Measurements from ENCODE around the gene SUPT6H.
A peak's percentile ranks its signal among the peaks of the same experiment; 100 is the strongest.

SUPT6H gene

DNA sequence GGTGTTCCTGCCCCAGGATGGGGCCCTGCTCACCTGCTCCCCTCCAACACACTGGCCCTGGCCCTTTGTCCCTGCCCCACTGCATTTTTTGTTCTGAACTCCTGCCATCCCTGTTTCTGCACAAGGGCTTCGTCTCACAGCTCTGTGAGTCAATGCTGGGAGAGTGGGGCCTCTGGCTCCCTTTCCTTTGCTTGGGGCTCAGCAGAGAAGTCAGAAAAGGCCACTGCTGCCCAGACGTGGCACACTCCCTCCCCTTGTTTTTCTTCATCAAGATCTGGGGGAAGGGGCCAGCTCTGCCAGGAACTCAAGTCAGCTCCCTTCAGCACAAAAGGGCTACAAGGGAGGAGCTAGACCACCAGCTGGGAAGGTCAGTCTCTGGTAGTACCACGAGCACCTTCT, 40.7 kb downstream of the SUPT6H start:
- no peak for DNase-seq

DNA sequence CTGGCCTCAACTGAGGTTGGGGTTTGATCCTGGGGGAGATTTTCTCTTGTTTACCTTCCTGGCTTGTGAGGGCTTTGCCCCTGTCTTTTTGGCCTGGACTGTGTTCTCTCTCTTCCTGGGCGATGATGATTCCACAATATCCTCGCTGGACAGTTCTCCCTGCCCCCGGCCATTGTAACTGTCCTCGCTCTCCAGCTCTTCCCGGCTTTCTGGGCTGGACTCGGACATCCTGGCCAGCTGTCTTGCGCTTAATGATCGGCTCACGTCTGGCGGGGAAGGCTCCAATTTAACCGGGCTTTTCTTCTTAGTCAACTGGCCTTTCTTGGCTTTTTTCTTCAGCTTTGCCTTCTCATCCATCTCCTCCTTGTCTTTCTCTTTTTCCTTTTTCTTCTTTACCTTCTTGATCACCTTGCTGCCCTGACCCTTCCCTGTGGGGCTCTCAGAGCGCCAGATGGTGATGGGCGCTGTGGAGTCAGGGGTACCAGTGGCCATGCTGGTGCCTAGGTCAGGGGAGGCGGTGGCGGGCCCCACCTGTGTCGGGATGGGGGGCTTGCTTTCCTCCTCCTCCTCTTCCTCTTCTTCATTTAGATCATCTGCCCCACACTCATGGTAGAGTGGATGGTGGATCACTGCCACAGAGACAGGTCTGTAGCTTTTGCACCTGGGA, 41.7 kb downstream of the SUPT6H start:
- no peak for DNase-seq

DNA sequence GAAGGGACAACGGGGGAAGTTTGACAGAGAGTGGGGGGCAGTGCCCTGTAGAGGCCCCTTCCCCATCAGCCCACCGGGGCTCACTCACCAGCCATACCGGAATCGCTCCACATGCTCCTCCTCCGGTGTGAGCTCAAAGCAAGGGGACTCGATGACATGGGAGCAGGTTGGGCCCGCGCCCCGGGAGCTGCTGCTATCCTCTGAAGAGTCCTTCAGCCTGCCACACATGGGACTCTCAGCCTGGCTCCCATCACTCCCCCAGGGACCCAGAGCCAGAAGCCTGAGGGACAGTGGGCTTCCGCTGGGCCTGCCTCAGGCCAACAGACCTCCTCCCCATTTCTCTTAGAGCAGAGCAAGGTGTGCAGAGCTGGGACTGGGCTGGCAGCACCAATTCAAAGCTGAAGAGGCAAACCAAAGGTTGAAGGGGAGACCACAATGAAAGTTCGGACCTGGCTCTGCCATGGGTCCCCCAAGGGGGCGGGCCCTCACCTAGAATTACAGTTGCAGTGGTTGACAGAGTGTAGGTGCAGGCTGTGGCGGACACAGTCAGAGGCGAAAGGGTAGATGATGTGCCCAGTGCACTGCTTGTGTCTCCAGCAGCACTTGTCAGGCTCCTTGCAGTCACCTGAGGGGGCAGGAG, 42.3 kb downstream of the SUPT6H start:
- no peak for DNase-seq

DNA sequence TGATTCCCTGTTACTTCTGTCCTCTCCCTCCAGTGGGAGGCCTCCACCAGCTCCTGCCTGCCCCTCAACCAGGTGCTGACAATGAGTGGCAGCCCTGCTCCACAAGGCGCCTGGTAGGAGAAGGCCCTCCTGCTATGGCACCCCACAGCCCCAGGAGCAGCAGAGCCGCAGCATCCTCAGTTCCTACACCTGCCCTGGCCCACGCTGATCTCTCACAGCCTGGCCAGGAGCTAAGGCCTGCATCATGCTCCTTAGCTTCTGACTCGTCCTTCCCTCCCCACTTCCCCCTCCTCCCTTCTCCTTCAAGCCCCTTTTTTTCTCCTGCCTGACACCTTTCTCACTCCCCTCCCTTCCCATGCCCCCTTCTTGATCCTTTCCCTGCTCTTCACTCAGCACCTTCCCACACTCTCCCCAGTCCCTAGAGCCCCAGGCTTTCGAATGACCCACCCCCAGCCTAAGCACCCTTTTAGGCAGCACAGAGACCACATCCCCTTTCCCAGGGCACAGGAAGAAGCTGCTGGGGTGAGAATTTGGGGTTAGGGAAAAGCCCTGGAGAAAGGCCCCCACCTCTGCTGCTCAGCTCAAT, 43.2 kb downstream of the SUPT6H start:
- no peak for DNase-seq

DNA sequence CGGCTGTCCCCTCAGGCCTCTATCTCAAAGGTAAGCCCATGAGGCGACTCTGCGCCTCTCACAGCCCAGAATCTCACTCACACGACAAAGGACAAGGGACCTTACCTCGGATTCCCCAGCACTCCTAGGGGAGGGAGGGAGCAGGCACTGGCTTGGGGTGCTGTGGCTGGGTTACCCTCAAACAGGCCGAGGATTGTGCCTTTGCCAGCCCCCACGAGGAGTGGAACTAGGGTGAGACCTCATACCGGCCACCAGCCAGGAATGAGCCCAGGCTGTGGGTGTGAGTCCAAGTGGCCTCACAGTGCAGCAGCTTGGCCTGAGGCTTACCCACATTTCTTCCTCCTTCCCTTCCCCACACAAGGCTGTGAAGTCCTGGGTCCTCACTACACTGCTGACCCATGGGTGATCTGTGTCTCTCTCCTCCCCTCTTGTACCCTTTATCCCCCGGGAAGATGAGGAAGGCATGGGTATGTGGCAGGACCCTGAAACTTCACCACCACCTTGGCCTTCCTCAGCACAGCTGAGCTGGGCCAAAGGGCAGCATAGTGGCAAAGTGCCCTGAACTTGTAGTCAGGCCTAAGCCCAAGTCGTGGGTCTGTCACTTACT, 43.8 kb downstream of the SUPT6H start:
- DNase-seq, result no peak

DNA sequence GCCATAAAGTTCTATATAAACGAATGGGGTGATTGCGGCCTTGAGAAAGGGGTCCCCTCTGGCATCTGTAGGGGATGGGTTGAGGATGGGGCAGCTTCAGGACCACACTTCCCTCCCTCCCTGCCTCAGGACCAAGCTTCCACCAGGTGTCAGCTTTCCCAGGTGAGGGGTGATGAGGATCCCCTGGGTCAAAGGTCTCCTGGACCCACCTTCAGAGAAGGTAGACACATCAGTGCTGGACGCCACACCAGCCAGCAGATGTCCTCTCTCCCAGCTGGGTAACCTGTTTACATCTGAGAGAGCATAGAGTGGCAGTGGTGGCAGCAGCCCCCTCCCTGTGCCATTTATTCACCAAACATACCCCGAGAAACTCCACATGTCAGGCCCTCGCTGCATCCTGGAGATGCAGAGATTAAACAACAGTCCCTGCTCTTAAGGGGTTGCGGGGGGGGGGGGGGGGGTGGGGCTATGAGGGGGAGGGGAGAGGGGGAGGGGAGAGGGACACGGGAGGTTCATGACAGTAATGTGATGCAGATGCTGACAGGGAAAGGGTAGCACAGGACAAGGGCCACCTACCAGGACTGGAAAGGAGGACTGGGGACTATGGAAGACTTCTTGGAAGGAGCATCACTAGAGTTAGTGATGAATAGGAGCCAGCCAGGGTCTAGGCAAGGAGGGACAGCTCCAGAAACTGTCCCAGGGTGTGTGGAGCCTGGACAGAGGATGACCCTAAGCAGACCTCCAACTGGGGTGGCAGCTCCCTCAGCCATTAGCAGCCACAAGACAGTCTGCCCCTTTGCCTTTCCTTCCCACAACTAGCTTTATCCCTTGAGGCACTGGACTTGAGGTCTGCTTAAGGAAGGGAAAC, 44.7 kb downstream of the SUPT6H start:
- no peak for DNase-seq

DNA sequence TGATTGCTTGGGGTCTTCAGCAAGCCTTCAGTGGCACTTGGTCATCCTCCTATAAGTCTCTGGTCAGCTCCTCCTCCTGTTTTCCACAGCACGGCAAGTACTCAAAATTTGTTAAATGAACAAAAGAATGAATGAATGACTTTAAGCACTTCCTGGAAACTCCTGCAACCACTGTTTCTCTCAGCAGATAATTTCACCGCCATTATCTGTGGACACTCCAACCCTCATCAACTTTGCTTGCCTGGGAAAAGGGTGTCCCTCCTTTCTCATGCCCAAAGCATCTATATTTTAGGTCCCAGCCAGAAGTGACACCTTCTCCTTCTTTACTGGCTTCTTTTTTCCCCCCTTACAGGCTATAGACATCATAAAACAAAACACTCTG, 45.3 kb downstream of the SUPT6H start:
- DNase-seq, result no peak

DNA sequence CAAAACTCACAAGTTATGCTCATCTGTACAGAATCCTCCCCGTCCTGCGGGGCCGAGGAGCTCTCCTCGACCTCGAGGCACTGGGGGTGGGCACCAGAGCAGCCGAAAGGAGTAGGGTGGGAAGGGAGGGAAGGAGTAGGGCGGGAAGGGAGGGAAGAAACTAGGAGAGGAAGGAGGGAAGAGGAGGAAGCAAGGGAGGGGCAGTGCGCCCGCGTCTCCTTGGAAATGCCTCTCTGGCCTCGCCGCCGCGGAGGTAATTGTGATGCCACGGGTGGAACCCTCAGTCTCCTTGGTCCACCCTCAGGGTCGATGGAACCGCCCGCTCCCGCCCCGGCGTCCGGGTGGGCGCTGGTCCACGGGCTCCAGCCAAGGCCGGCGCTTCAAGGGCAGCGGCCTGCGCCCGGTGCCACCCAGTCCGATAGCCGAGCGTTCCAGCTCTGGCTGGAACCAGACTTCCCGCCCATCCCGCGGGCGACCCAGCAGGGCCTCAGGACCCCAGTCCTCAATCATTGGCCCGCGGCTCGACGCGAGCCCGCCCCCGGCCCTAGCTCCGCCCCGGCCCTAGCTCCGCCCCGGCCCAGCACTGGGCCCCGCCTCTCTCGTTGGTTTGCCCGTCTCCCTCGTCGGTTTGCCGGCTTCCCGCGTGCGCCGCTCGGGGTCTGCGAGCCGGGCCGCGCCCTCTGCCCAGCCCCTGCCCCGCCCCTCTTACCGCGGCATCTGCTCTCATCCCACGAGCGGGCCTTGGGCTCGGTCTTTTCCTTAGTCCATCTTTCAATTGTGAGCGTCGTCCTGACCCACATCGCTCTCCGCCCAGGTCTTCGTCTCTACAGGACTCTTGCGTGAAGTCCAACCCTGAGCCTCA, 49.1 kb downstream of the SUPT6H start:
- peak; percentile 86 to 96 for DNase-seq

DNA sequence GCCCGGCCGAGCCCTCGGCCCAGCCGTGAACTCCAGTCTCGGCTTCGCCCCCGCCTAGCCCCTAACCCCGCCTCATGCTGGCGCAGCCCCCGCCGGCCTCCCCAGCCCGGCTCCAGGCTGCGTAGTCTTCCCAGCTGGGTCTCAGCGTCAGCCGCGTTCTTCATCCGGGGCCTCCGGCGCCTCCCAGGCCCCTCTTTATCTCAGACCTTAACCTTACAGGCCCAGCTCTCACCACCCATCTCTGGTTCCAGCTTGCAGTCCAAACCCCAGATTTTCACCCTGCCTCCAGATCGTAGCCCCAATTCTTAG, 49.7 kb downstream of the SUPT6H start, which contains the start of gene PROCA1:
PROCA1 (minus strand) TSS at position 166 of the 309 bp plus-strand sequence. CDS start 228 bp downstream, outside the sequence.
- peak; percentile 43 to 50 for DNase-seq

DNA sequence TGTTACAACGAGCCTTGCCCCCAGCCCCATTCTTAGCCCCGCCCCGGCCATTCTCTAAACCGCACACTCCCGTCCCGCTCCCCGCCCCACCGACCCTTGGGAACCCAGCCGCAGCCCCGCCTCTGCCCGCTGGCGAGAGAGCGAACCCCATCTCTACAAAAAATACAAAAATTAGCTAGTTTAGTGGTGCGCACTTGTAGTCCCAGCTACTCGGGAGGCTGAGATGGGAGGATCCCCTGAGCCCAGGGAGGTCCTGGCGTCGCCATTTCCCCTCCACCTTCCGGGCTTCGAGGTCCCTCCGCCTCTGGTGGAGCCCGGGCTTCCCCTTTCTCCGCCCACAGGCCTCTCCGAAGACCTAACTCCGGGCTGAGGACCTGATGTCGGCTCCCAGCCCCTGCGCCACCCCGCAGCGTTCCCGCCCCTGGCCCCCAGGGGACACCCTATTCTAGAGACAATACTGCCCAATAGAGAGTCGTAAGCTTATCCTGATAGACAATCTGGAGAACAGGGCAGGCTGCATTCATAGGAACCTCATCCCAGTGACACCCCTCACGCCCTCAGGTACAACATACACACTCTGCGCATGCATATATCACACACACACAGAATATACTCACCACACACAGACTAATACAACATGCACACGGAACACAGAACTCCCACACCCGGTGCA, 50.2 kb downstream of the SUPT6H start:
- peak; percentile 13 to 58 for DNase-seq

DNA sequence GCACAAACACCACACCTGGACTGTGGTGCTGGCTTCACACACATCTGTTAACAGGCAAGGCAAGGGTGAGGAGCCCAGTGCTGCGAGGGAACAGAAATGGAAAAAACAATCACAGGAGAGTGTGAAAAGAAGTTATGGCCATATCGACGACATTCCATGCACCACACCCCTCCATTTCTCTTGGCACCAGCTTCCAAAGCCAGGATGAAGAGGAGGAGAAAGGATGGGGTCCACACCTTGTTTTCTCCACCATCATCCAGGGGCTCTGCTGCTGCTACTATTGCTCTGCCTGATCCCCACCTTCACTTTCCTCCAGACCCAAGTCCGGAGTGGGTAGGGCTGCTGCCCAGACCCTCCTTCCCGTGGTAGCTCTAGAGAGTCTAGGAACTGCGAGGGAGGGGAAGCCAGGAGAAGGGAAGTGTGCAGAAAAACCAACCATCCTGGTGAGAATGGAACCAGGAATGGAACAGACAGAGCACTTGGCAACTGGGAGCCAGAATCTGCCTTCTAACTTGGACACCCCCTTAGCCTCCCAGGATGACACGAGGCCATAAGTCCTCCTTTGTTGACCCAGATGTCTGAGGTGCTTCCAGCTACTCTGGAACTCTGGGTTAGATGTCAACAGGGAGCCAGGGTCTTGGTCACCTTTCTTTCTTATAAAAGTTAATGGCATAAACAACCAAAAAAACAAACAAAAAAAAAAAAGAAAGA, 50.9 kb downstream of the SUPT6H start:
- DNase-seq, result no peak

DNA sequence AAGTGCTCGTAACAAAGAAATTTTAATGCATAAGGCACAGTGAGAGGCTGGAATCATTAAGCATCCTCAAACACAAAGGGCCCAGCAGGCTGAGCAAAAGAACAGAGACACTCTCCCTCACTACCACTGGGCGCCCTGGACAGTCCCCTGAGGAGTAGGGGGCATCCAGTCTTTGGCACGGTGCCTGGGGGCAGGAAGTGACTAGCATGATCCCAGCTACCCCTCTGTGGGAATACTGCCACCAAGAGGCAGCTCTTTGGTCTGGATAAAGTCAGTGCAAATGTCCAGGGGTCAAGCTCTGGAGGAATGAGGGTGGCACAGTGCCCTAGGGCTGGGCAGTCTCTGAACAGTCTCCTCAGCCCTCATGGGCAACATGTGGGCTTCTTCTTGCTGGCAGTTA, 52.3 kb downstream of the SUPT6H start:
- no peak for DNase-seq

DNA sequence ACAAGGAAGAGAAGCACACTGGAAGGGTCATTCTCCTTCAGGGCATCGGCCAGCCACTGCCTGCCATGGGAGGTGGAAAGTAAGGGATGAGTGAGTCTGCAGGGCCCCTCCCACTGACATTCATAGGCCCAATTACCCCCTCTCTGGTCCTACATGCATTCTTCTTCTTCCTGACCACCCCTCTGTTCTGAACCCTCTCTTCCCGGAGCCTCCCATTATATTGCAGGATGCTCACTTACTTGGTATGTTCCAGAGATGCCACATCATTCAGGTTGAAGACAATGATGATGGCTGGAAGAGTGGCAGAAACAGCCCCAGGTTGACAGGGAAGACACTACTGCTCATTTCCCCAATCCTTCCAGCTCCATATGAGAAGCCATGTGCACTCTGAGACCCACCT, 53.2 kb downstream of the SUPT6H start:
- no peak for DNase-seq

DNA sequence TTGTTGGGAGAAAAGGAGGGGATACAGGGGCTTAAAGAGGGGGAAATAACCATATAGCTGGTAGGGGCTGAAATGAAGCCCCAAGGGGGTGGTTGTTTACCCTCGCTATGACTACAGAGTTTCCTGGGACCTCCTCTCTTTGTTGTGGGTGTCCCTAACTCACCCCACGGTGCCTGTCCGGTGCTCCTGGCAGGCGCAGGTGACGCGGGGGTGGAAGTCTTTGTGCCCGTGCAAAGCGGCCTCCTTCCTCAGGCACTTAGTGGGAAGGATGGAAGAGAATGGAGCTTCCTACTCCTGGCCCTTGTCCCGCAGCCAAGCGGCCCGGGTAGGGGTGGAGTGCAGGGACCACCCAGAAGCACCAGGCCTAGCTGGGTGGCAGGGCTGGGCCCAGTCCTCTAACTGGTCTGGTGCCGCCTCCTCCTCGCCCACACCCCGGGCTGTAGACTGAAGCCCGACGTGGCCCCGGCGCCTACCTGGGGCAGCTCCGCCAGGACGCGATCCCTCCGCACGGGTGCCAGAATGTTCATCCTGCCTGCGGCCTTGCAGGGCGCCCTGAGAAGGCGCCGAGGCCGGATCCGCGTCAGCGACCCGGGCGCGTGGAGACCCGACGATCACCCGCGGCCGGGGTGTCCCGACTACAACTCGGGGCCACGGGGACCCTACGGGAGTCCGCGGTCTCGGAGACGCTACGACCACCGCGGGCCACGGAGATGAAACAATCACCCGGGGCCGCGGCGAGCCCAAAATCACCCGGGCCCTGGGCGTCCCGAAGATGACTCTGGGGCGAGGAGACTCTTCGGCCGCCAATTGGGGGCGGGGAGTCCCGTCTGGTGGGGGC, 55.0 kb downstream of the SUPT6H start:
- no peak for DNase-seq

DNA sequence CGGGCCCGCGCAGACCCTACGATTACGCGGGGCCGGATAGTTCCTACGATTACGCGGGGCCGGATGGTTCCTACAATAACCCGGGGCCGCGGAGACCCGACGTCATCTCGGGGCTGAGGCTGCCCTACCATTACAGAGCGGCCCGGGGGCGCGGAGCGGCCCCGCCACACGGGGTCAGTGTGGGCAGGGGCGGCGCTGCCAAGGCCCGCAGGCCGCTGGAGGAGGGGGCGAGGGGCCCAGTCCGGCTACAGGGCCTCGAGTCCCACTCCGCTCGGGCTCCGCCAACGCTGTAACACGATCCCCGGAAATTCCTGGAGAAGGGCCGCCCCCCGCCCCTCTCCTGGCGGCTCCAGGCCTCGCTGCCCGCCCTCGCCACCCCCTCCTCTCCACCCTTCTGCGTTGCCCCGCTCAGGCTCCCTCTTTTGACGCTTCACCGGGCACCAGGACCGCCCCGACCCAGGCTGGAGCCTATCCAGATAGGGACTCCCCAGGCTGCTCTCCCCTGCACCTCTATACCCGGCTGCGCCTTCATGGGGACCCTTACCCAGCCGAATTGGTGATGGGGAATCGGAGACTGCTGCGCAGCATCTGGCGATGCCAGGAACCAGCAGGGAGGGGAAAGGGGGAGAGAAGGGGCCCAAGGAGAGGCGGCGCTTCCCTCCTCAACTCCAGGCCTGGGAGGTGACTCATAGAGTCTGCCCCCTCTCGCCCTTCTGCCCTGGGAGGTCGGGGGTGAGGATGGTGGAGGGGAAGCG, 55.8 kb downstream of the SUPT6H start, which contains the start of gene RAB34:
RAB34 (minus strand) TSS at position 291 of the 755 bp plus-strand sequence. CDS start 602 bp downstream, outside the sequence.
- DNase-seq, result no peak

DNA sequence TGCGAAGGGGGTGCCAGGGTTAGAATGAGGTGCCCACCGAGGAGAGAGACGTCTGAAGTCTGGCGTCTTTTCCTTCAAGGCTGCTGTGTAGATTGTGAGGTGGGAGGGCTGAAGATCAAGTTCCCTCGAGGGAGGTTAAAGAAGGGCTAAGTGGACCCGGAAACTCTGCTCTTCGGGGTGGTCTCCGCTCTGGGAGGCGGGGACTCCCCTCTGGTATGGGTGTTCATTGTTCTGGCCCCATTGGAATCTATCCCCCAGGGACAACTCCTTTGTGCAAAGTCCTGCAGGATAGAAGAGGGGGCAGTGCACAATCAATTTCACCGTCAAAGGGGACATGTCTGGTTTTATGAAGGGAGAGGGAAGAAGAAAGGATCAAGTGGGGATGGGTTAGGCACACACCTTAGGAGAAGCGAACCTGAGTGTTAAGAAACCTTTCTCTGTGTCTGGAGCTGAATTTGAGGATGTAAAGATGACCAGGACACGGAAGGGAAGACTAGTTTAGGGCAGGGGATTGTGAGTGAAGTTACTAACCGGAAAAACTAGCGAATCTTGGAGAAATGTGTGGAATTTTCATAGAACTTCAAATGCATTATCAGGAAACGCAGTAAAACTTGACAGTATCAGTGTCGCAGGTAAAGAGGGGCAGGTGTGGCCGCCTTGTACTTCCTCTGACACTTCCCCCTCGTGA, 56.5 kb downstream of the SUPT6H start:
- no peak for DNase-seq

DNA sequence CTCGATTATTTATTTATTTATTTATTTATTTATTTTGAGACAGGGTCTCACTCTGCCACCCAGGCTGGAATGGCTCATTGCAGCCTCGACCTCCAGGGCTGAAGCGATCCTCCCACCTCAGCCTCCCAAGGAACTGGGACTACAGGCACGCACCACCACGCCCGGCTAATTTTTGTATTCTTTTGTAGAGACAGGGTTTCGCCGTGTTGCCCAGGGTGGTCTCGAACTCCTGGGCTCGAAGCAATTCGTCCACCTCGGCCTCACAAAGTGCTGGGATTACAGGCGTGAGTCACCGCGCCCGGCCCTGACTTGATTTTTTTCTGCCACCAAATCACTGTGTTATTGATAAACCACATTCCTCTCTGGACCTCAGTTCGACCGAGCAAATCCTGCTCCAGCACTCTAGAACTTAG, 57.0 kb downstream of the SUPT6H start:
- DNase-seq, result no peak

DNA sequence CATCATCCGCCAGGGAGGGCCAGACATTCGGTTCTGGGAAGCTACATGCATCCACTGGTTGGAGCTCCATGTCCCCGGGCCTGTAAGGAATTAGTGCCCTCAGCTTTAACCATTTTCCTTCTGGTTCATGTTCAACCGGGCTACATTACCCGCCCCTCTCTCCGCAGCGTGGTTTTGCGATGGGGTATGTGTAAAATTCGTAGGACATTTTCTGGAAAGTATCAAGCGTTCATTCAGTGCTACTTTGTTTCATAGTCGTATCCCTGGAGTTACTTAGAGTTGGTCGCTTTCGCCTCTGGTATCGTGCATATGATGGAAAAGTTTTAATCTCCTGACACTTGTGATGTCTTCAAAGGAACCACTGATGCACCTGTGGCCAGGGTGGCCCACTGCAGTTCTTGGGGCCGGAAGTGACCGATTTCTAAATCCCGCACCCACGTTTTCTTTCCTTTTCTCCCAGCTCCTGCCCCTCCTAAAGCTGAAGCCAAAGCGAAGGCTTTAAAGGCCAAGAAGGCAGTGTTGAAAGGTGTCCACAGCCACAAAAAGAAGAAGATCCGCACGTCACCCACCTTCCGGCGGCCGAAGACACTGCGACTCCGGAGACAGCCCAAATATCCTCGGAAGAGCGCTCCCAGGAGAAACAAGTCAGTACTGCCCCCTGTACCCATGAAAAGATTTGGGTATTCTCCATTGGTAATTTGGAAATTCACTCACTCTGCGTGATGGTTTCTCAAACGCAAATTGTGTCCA, 58.4 kb downstream of the SUPT6H start:
- no peak for DNase-seq

Data from SHP77 (cell line).